Transverse colon (tissue), 4 donors: ENCODE results near the gene PUM1. TPM values are rescaled to one million over a fixed set of nuclear protein-coding genes. Genes with fewer than 3 reads are reported as not detected.

Experiments used
- DNase-seq: peaks from one replicate; pipeline ENCODE4 v3.0.0-alpha.2; 2019
- H3K27ac ChIP-seq, 4 donors: fragments of 200-600 bp; sonication (generic); 2 replicates each; pipeline ENCODE4 v1.5.1; 2016 to 2018; ENCODE audit warnings: inconsistent platforms in 4 of 4
- H3K27me3 ChIP-seq: fragments of 200-600 bp; sonication (generic); 2 replicates; pipeline ENCODE4 v1.5.1; 2017; ENCODE audit warnings: inconsistent platforms
- H3K36me3 ChIP-seq, 4 donors: fragments of 200-600 bp; sonication (generic); 2 replicates each; pipeline ENCODE4 v1.5.1; 2017 to 2019; ENCODE audit warnings: inconsistent platforms in 4 of 4
- H3K4me1 ChIP-seq, 4 donors: fragments of 200-600 bp; sonication (generic); 2 replicates each; pipeline ENCODE4 v1.5.1; 2017 to 2020; ENCODE audit warnings: inconsistent platforms in 4 of 4
- H3K4me3 ChIP-seq, 4 donors: fragments of 200-600 bp; sonication (generic); 1 replicate in 1 of 4; 2 replicates in 3 of 4; pipeline versions ENCODE4 v1.5.1 to v1.6.1; 2017 to 2019; ENCODE audit warnings: inconsistent platforms in 4 of 4
- H3K9me3 ChIP-seq, 2 donors: fragments of 200-600 bp; sonication (generic); 2 replicates each; pipeline ENCODE4 v1.5.1; 2017 to 2019; ENCODE audit warnings: inconsistent platforms in 2 of 2
- EP300 ChIP-seq: sonication (generic); formaldehyde crosslinking; IDR thresholded peaks from one replicate; pipeline ENCODE4 v1.6.1; 2017; ENCODE audit warnings: antibody characterized with exemption, low read depth
- POLR2A ChIP-seq: fragments of 450-650 bp; IDR thresholded peaks from one replicate; pipeline ENCODE4 v1.6.1; 2016; ENCODE audit warnings: antibody characterized with exemption, mild to moderate bottlenecking, moderate library complexity
- POLR2AphosphoS5 ChIP-seq, 3 donors: sonication (generic); formaldehyde crosslinking; IDR thresholded peaks; one replicate each; pipeline ENCODE4 v1.6.1; 2016; ENCODE audit warnings: antibody characterized with exemption in 3 of 3
- WGBS, 2 donors: methylation state at CpG; one replicate each; pipeline ENCODE4 v1.1.5; 2018; ENCODE audit warnings: low coverage in 1 of 2; 5-methylcytosine and 5-hydroxymethylcytosine counted together
- in situ Hi-C, 4 donors: fragments of 200-750 bp; cut with MboI; loops; one replicate each; pipeline versions ENCODE4 v1.15.0 to v1.15.1; 2017; ENCODE audit warnings: low sequenced_read_pairs in 3 of 4, low pct_ligation_motif_present in 1 of 4, low pct_unique_long_range_greater_than_20kb in 1 of 4
- intact Hi-C: fragments of 100-400 bp; cut with DNase I; formaldehyde crosslinking; loops from one replicate; pipeline ENCODE4 v1.15.1; 2023; ENCODE audit warnings: low total_unique reads
- total RNA-seq, 4 donors: library from RNA; depleted of rRNA; stranded (reverse); fragments of >200 nt; gene quantifications; one replicate each; pipeline ENCODE4 v1.1.0, GENCODE V29; 2016
- TF ChIP-seq, protein P1 (sequence below), 5 experiments: fragments of 200-600 bp in 3 of 5; fragments of 450-650 bp in 2 of 5; sonication (generic) in 3 of 5; IDR thresholded peaks; 1 replicate in 2 of 5; 2 replicates in 3 of 5; pipeline ENCODE4 v1.5.1; 2016 to 2017; ENCODE audit warnings: antibody characterized with exemption in 5 of 5, inconsistent platforms in 3 of 5, mild to moderate bottlenecking in 2 of 5, moderate library complexity in 1 of 5

Gene PUM1
- total RNA-seq, 4 donors from 2014 or later, result 73.6 to 201 (median 78.5) TPM

DNA sequence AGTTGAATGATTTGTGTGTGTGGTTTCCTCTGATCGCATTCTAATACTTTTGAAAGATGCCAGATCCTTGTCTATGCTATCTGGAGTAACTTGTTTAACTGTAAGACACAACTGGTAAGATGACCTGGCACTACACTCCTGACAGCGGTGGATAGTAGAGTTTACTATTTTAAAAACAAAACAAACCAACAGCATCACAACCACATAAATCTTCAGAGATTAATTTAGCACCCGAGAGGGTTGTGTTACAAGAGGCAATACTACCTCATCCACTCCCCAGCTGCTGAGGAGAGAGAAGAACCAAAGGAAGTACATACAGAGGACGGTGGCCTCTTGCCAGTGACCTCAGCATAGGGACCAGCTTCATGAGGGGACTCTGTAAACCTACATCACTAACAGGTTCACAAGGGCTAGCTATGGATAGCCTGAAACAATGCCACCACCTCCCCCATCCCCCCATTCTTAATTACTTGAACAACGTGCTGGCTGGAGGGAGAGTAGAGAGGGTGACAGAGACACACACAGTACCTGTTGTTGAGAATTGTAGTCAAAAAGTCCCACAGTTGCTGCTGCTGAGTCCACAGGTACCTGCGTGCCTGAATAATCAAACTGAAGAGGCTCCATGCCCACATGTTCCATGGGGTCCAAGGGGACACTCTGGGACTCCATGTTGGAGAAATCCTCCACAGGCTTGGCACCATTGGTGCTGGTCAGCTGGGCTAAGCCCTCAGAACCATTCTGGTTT lies 73.5 kb downstream of the PUM1 start:
- Histone ChIP-seq H3K36me3 (peaks cover 0 to 9% (median 2%) of the 10 kb centered on the region in 4 donors), H3K27ac (no peak overlapping the region), H3K9me3 (no peaks in the 10 kb centered on the region), H3K27me3 (no peaks in the 10 kb centered on the region), H3K4me1 (peaks cover 8 to 18% (median 12%) of the 10 kb centered on the region in 4 donors), H3K4me3 (no peak overlapping the region)
- in situ Hi-C loops (no loop called here), intact Hi-C loops (no loop called here)
- no peak for DNase-seq
- WGBS, 2 donors, result 58 to 69% methylated on average over 4 to 6 of the region's 6 CpGs
- no peak for TF ChIP-seq EP300
- TF ChIP-seq, protein P1, sequence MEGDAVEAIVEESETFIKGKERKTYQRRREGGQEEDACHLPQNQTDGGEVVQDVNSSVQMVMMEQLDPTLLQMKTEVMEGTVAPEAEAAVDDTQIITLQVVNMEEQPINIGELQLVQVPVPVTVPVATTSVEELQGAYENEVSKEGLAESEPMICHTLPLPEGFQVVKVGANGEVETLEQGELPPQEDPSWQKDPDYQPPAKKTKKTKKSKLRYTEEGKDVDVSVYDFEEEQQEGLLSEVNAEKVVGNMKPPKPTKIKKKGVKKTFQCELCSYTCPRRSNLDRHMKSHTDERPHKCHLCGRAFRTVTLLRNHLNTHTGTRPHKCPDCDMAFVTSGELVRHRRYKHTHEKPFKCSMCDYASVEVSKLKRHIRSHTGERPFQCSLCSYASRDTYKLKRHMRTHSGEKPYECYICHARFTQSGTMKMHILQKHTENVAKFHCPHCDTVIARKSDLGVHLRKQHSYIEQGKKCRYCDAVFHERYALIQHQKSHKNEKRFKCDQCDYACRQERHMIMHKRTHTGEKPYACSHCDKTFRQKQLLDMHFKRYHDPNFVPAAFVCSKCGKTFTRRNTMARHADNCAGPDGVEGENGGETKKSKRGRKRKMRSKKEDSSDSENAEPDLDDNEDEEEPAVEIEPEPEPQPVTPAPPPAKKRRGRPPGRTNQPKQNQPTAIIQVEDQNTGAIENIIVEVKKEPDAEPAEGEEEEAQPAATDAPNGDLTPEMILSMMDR (IDR thresholded peaks at IDR 0.05), result no peak
- no peak for TF ChIP-seq POLR2A
- no peak for TF ChIP-seq POLR2AphosphoS5 (IDR thresholded peaks at IDR 0.05)

GRCh38 chr1:30990591-30990990 lies 74.9 kb downstream of the PUM1 start:
- TF ChIP-seq POLR2AphosphoS5 (IDR thresholded peaks at IDR 0.05) (no peak), POLR2A (no peak), EP300 (no peak)
- TF ChIP-seq, protein P1 (IDR thresholded peaks at IDR 0.05), result no peak
- H3K9me3 ChIP-seq, result no peaks in the 10 kb centered on the region
- intact Hi-C loops, result no loop called here

GRCh38 chr1:30988045-30988444 lies 77.5 kb downstream of the PUM1 start:
- Histone ChIP-seq H3K27ac (no peak overlapping the region), H3K27me3 (no peaks in the 10 kb centered on the region), H3K4me3 (no peak overlapping the region), H3K9me3 (no peaks in the 10 kb centered on the region), H3K4me1 (peaks cover 8 to 34% (median 16%) of the 10 kb centered on the region in 4 donors), H3K36me3 (peaks cover 0 to 9% (median 0%) of the 10 kb centered on the region in 4 donors)
- TF ChIP-seq, protein P1 (IDR thresholded peaks at IDR 0.05), result no peak
- TF ChIP-seq POLR2A (no peak), EP300 (no peak), POLR2AphosphoS5 (IDR thresholded peaks at IDR 0.05) (no peak)
- intact Hi-C loops (no loop called here), in situ Hi-C loops (no loop called here)
- 70 to 87% methylated on average over 1 of the region's 1 CpG for WGBS, 2 donors
- DNase-seq, result no peak

More at GRCh38 chr1:30990591-30990990, 74.9 kb downstream of the PUM1 start:
- no peaks in the 10 kb centered on the region for H3K27me3 ChIP-seq
- no peak overlapping the region for H3K27ac ChIP-seq
- WGBS, 2 donors, result 50 to 84% methylated on average over 1 to 3 of the region's 3 CpGs
- H3K36me3 ChIP-seq, result peaks cover 0 to 9% (median 2%) of the 10 kb centered on the region in 4 donors
- peaks cover 8 to 16% (median 10%) of the 10 kb centered on the region in 4 donors for H3K4me1 ChIP-seq
- in situ Hi-C loops, result no loop called here
- DNase-seq, result no peak
- no peak overlapping the region for H3K4me3 ChIP-seq

DNA sequence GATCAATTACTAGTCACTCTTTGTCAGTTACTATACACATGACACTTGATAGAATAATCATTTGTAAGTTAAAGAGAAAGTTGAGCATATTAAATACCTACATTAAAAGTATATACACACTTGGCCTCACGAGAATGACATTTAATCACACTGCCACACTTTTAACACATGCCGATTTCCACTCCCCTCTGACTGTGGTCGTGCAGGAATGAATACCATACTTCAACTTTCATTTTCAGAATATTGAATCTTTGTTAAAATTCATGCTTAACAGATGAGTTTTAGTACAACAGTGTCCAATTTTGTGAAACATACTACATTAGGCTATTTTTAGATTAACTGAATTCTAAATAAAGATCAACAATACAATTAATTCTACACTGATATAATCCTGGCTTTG lies 78.8 kb downstream of the PUM1 start:
- TF ChIP-seq POLR2A, result no peak
- no peak for TF ChIP-seq POLR2AphosphoS5 (IDR thresholded peaks at IDR 0.05)
- no peak for TF ChIP-seq EP300
- TF ChIP-seq, protein P1 (IDR thresholded peaks at IDR 0.05), result no peak
- DNase-seq, result no peak
- intact Hi-C loops, result no loop called here
- 70 to 76% methylated on average over 3 of the region's 3 CpGs for WGBS, 2 donors
- in situ Hi-C loops, result no loop called here
- Histone ChIP-seq H3K27me3 (no peaks in the 10 kb centered on the region), H3K4me3 (no peak overlapping the region), H3K36me3 (peaks cover 0 to under 1% (median 0%) of the 10 kb centered on the region in 4 donors), H3K9me3 (no peaks in the 10 kb centered on the region), H3K27ac (no peak overlapping the region), H3K4me1 (peaks cover 8 to 36% (median 13%) of the 10 kb centered on the region in 4 donors)
